NCI-H1436 (cell line): Measurements from ENCODE around the gene SND1.

Experiments
- DNase-seq: peaks from one replicate; lab custom pipeline; 2025; lab: John Stamatoyannopoulos, UW

The SND1 gene

DNA sequence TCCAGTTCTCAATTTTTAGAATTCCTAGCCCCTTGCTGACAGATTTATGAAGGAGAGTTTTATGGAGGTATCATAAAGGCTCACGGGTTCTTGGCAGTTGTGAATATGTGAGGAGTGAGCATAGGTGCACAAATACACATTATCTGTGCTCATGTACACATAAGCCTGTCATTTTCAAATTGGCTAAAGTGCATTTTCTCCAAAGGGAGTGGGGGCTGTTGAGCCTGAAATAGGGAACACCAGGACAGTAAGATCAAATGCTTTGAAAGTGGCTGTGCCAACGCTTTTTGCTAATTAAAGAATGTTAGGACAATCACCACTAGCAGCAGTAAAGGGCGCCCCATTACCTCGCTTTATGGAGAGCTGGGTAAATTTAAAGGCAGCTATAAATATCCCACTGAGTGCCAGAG lies 387.6 kb downstream of the SND1 start:
- no peak for DNase-seq

GRCh38 chr7:128040205-128040604 lies 388.2 kb downstream of the SND1 start:
- DNase-seq: no peak

DNA sequence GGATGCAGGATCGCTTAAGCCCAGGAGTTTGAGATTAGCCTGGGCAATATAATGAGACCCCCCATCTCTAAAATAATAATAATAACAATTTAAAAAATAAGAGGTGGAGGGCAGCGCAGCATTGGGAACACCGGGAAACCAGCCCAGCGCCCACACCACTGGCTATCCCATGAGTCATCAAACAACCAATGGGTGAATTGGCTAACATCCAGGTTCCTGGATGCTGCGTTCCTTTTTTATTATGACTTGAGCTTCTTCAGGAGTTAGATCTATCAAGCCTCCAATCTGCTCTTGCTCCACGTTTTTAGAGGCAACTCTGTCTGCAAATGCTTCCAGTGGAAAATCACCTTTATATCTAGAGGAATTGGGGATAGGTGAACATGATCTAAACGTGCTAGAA lies 389.2 kb downstream of the SND1 start:
- no peak for DNase-seq

DNA sequence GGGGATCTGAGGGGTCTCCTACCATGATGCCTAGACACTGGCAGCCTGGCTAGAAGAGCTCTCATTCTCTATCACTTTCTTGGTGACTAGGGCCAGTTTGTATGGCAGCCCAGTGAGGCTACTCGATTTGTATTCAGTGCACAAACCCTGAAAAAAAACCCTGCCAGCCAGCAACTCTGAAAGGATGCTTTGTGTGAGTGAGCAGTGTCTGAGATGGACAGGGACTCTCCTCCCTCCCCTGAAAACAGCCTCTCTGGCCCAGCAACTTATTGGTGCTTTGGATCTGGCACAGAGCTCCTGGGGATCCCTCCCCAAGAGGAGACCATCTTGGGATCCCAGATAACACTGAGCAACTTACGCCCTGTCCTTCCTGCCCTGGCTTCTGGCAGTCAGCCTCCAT lies 390.0 kb downstream of the SND1 start:
- no peak for DNase-seq

- no peak for DNase-seq
Observed at GRCh38 chr7:128044064-128044463, 392.1 kb downstream of the SND1 start.

DNA sequence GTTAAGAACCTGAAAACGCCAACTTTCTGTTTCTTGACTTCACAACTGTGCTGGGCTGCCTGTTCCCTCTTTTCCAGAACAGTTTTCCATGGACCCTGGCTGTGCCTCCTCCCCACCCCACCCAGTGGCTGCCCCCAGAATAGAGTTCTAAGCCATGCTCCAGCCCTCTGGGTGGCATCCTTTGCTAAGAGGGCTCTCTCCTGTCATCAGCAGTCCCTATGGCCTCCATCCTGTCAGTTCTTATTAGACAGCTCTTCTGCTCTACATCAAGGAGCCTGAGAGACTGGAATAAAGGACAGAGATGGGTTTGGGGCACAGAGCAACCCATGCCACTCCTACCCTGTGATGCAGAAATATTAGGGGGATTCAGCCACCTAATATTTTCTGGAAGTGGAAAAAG lies 393.2 kb downstream of the SND1 start:
- DNase-seq: no peak

GRCh38 chr7:128045766-128046165 lies 393.8 kb downstream of the SND1 start:
- DNase-seq: no peak

DNA sequence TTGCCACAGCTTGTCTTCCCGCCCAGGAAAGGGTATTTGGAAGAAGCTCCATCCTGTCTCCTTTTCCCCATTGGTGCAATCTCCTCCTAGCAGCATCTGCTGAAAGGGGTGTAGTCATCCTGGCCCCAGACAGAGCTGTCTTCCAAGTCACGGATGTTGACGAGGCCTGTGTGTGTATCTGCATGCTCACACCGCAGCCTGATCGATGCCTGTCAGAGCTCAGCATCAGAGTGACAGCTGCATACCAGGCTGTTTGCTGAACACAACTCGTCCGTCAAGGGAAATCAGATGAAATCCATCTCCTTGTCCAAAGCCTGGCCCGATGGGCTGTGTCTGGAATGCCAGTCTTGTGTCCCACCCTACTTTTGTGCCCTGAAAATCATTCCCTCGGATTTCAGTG lies 400.4 kb downstream of the SND1 start:
- no peak for DNase-seq

- peak; percentile 50 for DNase-seq
Observed at GRCh38 chr7:128053023-128053422, 401.0 kb downstream of the SND1 start.

DNA sequence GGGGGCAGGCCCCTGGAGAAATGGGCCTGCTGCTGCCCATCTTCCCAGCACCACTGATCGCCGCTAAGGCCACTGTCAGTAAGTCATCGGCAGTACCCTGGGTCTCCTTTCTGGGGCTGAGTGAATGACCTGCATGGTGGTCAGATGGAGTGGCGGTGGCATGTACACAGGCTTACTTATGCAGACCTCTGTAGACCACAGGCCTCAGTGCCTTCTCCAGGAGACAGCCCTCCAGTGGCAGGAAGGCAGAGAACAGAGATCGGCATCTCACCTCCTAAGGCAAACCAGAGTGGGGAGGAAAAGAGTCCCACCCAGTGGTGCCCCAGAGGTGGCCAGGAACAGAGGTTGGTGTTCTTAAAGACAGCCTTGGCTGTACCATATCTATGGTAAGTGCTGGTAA lies 402.0 kb downstream of the SND1 start:
- no peak for DNase-seq

- no peak for DNase-seq
Observed at GRCh38 chr7:128054511-128054910, 402.5 kb downstream of the SND1 start.

DNA sequence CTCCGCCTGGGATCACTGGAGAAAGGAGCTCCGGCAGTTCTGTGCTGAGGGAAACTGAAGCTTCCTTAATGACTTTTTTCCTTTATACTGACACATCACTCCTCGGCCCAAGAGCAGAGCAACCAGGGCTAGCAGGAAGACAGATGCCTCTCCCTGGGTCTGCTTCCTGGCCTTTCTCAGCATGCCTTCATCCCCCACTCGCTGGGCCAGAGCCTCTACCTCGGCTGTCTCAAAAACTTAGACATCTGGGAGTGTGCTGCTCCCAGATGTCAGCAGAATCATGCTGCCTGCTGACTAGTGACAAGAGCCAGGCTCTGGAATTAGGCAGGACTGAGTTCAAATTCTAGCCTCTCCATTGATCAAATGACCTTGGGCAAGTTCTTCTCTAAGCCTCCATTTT lies 403.6 kb downstream of the SND1 start:
- DNase-seq: no peak

DNA sequence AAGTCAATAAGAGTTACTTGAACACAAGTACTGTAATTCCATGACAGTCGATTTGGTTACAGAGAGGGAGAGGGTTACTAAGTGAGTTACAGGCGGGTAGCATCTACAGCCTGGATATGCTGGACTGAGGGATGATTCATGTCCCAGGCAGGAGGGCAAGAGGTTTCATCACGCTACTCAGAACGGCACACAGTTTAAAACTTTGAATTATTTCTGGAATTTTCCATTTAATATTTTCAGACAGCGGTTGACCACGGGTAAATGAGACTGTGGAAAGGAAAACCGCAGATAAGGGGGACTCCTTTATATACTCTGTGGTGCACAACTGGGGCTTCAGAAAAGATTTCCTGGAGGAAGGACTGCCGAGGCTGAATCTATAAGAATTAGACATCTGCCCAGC lies 404.9 kb downstream of the SND1 start:
- DNase-seq: no peak

GRCh38 chr7:128057909-128058308 lies 405.9 kb downstream of the SND1 start:
- DNase-seq: no peak

GRCh38 chr7:128059143-128059988 lies 407.4 kb downstream of the SND1 start:
- no peak for DNase-seq

- no peak for DNase-seq
Observed at GRCh38 chr7:128060018-128060417, 408.0 kb downstream of the SND1 start.

- no peak for DNase-seq
Observed at GRCh38 chr7:128063088-128063487, 411.1 kb downstream of the SND1 start.

DNA sequence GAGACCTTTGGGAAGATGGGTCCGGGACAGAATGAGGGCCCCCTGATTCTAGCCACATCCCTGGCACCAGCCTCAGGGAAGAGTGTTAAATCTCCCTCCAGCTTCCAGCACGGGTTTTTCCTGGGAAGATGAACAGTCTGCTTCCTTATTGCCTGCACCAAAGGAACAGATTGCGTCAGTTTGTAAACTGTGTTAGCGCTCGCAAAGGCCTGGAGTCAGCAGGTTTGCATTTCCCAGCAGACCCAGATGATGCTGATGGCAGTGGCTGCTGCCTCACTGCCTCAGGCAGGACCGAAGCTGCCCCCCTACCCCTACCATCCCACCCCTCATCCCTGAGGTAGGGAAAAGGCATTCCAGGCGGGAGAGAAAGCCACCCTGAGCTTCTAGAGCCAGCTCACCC lies 413.9 kb downstream of the SND1 start:
- no peak for DNase-seq

DNA sequence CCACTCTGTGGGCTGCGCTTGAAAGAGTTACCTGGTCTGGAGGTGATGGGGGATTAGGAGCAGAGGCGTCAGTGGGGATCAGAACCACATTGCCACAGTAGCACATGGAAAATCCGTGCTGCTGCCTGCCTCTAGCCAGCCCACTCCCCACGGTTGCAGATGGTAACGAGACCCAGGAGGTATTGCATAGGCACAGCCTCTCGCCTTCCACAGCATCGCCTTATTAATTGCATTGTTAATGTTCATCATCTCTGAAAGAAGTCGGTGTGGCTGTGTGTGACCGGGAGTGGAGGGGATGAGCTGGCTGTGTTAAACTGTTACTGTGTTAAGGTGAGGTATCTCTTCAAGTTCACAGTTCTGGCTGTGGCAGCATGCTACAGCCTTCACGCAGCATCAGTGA lies 414.4 kb downstream of the SND1 start:
- DNase-seq: no peak

GRCh38 chr7:128066858-128067257 lies 414.9 kb downstream of the SND1 start:
- no peak for DNase-seq

- no peak for DNase-seq
Observed at GRCh38 chr7:128067983-128068382, 416.0 kb downstream of the SND1 start.

DNA sequence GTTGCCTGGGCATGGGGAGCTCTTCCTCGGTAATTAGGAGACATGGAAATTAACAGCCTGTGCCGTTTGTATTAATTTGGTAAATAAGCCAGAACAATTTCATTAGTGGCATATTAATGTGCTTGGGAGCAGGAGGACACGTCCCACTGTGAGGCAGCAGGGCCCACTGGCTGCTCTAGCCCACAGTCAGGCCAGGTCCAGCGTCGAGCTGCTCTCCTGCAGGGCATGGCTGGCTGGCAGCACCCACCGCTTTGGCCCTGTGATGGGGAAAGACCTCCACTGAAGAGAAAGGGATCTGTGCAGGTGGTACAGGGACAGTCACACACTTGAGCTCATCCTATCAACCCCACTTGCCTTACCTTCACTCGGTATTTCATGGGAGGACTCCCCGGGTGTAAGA lies 416.8 kb downstream of the SND1 start:
- DNase-seq: no peak

- DNase-seq: no peak
Observed at GRCh38 chr7:128069373-128070364, 417.7 kb downstream of the SND1 start.
